Glutamatergic neuron (in vitro differentiated cells): ENCODE measurements around the gene USP9X. TPM values are rescaled to one million over a fixed set of nuclear protein-coding genes. Genes with fewer than 3 reads are reported as not detected.
"Not testable (repeated sequence)": the region's sequence is repeated elsewhere in the genome, so short reads cannot be mapped to it uniquely, and the experiment has no call there.

Experiments used
- DNase-seq: peaks from one replicate; pipeline ENCODE4 v3.0.0; 2022
- H3K27ac Mint-ChIP-seq: one replicate; pipeline ENCODE4 v1.8.0; 2020; ENCODE audit warnings: mild to moderate bottlenecking, mixed read lengths, inconsistent platforms; ENCODE audit not compliant: unreplicated experiment
- H3K27me3 Mint-ChIP-seq: one replicate; pipeline ENCODE4 v1.8.0; 2020; ENCODE audit warnings: mild to moderate bottlenecking, moderate library complexity, mixed read lengths, inconsistent platforms; ENCODE audit not compliant: unreplicated experiment
- H3K36me3 Mint-ChIP-seq: one replicate; pipeline ENCODE4 v1.8.0; 2020; ENCODE audit warnings: mild to moderate bottlenecking, mixed read lengths, inconsistent platforms; ENCODE audit not compliant: unreplicated experiment
- H3K4me1 Mint-ChIP-seq: one replicate; pipeline ENCODE4 v1.8.0; 2020; ENCODE audit warnings: mild to moderate bottlenecking, low read depth, mixed read lengths, inconsistent platforms; ENCODE audit not compliant: unreplicated experiment
- H3K4me3 Mint-ChIP-seq: one replicate; pipeline ENCODE4 v1.8.0; 2020; ENCODE audit warnings: mild to moderate bottlenecking, mixed read lengths, inconsistent platforms; ENCODE audit not compliant: unreplicated experiment
- H3K9me3 Mint-ChIP-seq: one replicate; pipeline ENCODE4 v1.8.0; 2020; ENCODE audit warnings: mild to moderate bottlenecking, moderate library complexity, mixed read lengths, inconsistent platforms; ENCODE audit not compliant: unreplicated experiment
- total RNA-seq: library from RNA; stranded (reverse); fragmentation: NEBNext Ultra II Directional; extraction: Animal tissue kit (Norgen Biotek cat#: 25700); gene quantifications from one replicate; pipeline ENCODE4 v1.2.1, GENCODE V29; 2021; ENCODE audit not compliant: unreplicated experiment
- TF ChIP-seq, protein P1 (sequence below): fragments of 200-600 bp; sonication (generic); IDR thresholded peaks from one replicate; pipeline ENCODE4 v1.5.0; 2021; ENCODE audit not compliant: partially characterized antibody, unreplicated experiment

Gene USP9X
- total RNA-seq, 1 donor from 2014 or later, result 120 TPM

DNA sequence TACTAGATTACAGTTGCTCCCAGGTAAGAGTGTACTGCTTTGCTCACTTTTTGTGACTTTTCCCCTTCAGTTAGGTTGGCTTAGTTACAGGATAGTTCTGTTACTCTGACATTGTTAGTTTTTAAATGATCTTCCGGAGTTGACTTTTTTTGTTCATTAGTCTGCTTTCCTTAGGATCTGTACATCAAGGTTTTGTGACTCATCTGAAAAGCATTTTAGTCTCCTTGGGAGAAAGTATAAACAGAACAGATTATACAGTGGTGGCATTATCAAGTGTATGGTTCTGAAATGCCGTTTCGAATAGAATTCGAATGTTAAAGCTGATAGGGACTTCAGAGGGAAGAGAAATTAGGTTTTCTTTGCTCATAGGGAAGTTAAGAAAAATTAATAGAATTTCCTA is 63.3 kb downstream of the USP9X start:
- Mint-ChIP-seq H3K27me3 (no peaks in the 10 kb centered on the region), H3K4me3 (no peak overlapping the region), H3K36me3 (no peaks in the 10 kb centered on the region), H3K9me3 (no peaks in the 10 kb centered on the region), H3K27ac (no peak overlapping the region), H3K4me1 (no peaks in the 10 kb centered on the region)
- TF ChIP-seq, protein P1, sequence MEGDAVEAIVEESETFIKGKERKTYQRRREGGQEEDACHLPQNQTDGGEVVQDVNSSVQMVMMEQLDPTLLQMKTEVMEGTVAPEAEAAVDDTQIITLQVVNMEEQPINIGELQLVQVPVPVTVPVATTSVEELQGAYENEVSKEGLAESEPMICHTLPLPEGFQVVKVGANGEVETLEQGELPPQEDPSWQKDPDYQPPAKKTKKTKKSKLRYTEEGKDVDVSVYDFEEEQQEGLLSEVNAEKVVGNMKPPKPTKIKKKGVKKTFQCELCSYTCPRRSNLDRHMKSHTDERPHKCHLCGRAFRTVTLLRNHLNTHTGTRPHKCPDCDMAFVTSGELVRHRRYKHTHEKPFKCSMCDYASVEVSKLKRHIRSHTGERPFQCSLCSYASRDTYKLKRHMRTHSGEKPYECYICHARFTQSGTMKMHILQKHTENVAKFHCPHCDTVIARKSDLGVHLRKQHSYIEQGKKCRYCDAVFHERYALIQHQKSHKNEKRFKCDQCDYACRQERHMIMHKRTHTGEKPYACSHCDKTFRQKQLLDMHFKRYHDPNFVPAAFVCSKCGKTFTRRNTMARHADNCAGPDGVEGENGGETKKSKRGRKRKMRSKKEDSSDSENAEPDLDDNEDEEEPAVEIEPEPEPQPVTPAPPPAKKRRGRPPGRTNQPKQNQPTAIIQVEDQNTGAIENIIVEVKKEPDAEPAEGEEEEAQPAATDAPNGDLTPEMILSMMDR, result no peak
- DNase-seq, result no peak

DNA sequence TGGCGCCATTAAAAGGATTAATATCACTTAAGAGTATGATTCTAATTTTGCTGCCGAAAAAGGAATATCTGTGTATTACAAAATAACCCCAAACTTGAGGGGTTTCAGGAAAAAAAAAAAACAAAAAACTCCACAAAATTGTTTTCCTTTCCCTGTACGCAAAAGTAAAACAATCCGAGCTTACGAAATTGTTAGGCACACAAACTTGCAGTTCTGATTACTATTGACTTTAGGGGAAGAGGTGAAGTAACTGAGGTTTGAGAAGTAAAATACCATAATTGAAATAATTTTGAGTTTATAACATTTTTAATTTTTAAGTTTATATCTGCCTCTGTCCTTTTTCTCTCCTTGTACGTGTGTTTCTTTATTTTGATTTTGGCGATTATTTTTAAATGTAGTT is 64.8 kb downstream of the USP9X start:
- TF ChIP-seq, protein P1, result no peak
- H3K4me1 Mint-ChIP-seq, result peaks cover 2% of the 10 kb centered on the region
- H3K36me3 Mint-ChIP-seq, result no peaks in the 10 kb centered on the region
- H3K4me3 Mint-ChIP-seq, result no peak overlapping the region
- no peaks in the 10 kb centered on the region for H3K27me3 Mint-ChIP-seq
- DNase-seq, result no peak
- no peaks in the 10 kb centered on the region for H3K9me3 Mint-ChIP-seq
- no peak overlapping the region for H3K27ac Mint-ChIP-seq

- H3K4me1 Mint-ChIP-seq, H3K9me3 Mint-ChIP-seq, H3K27ac Mint-ChIP-seq, H3K36me3 Mint-ChIP-seq, H3K27me3 Mint-ChIP-seq, DNase-seq, H3K4me3 Mint-ChIP-seq: not testable (repeated sequence)
Measured at GRCh38 chrX:41151726-41152125, 66.5 kb downstream of the USP9X start.

DNA sequence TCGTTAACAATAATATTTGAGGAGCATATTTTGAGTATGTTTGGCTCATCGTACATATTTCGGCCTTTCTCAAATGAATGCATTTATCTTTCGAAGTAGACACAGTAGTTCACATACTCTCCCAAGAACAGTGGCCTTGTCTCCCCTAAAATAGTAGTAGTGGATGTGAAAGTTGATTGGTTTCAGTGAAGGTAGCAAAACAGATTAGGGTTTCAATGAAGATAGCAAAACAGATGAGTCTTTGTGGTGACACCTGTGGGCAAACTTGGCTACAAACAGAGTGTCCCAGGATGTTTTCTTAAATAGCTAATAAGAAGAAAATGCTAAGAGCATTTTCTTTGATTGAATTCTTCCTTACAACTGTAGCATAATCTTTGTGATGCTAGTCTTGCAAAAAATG is 67.0 kb downstream of the USP9X start:
- Mint-ChIP-seq H3K36me3 (no peaks in the 10 kb centered on the region), H3K27me3 (peaks cover 2% of the 10 kb centered on the region), H3K4me1 (peaks cover 2% of the 10 kb centered on the region), H3K27ac (no peak overlapping the region), H3K9me3 (peaks cover 3% of the 10 kb centered on the region), H3K4me3 (no peak overlapping the region)
- TF ChIP-seq, protein P1, result no peak
- DNase-seq, result no peak

GRCh38 chrX:41153448-41153847 is 68.2 kb downstream of the USP9X start:
- Mint-ChIP-seq H3K4me3 (no peak overlapping the region), H3K27me3 (peaks cover 3% of the 10 kb centered on the region), H3K9me3 (peaks cover 3% of the 10 kb centered on the region), H3K36me3 (no peaks in the 10 kb centered on the region), H3K4me1 (peaks cover 2% of the 10 kb centered on the region), H3K27ac (no peak overlapping the region)
- TF ChIP-seq, protein P1, result no peak
- no peak for DNase-seq

DNA sequence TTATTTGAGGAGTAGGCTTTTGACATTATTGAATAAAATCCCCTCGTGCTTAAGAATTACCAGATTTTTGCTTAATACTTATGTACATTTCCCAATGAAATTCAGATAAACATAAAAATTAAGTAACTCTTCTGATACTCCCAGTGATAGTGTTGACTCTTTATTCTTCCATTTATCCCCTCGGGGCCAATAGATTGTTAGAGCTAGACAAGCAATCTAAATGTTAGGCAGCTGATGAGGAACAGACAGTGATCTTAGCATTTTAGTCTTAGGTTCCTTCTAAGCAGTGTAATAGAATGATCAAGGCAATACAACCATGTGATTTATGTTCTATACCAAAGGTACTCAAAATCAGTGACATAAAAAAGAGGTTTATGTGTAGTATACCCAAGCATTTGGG is 68.7 kb downstream of the USP9X start:
- H3K4me3 Mint-ChIP-seq, result no peak overlapping the region
- H3K27me3 Mint-ChIP-seq, result peaks cover 3% of the 10 kb centered on the region
- H3K27ac Mint-ChIP-seq, result no peak overlapping the region
- peaks cover 3% of the 10 kb centered on the region for H3K9me3 Mint-ChIP-seq
- no peaks in the 10 kb centered on the region for H3K36me3 Mint-ChIP-seq
- peaks cover 2% of the 10 kb centered on the region for H3K4me1 Mint-ChIP-seq
- no peak for DNase-seq
- TF ChIP-seq, protein P1, result no peak
